Spleen (tissue), 7 donors: ENCODE results near the gene ENPEP.

Experiments
- POLR2A ChIP-seq, 3 donors: fragments of 450-650 bp; IDR thresholded peaks; one replicate each; pipeline ENCODE4 v1.5.1; 2017; ENCODE audit warnings: antibody characterized with exemption in 3 of 3, mild to moderate bottlenecking in 1 of 3
- TF ChIP-seq, protein P1 (sequence below), 11 experiments: fragments of 200-600 bp in 7 of 11; fragments of 450-650 bp in 4 of 11; sonication (generic) in 4 of 11; IDR thresholded peaks in 8 of 11; conservative IDR thresholded peaks in 3 of 11; 1 replicate in 7 of 11; 2 replicates in 4 of 11; pipeline versions ENCODE4 v1.4.0 to v1.8.0; 2016 to 2021; ENCODE audit warnings: antibody characterized with exemption in 11 of 11, inconsistent platforms in 4 of 11, mild to moderate bottlenecking in 1 of 11
- donor health status: DM: no; HTN: no; CAD: no; lungs with moderate emphysema.
- donor health status: DM: no; HTN: no; CAD: no.
- donor health status: DM: no; HTN: no; CAD: no.

DNA sequence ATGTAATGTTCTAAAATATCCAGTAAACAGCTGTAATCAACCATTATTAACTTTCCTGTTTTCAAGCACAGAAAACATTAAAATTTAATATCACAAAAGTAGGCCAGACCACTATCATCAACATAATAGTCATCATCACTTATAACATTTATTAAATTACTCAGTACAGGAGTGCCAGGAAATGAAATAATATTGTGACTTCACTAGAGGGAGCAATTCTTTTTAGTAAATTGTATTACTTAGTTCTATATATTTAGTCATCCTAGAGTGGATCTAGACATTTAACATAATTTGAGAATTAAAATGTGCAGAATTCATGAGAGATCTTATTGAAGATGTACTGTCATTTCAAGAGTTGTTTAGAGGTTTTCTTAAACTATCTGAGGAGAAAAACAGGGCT lies 113.3 kb downstream of the ENPEP start:
- TF ChIP-seq, protein P1, sequence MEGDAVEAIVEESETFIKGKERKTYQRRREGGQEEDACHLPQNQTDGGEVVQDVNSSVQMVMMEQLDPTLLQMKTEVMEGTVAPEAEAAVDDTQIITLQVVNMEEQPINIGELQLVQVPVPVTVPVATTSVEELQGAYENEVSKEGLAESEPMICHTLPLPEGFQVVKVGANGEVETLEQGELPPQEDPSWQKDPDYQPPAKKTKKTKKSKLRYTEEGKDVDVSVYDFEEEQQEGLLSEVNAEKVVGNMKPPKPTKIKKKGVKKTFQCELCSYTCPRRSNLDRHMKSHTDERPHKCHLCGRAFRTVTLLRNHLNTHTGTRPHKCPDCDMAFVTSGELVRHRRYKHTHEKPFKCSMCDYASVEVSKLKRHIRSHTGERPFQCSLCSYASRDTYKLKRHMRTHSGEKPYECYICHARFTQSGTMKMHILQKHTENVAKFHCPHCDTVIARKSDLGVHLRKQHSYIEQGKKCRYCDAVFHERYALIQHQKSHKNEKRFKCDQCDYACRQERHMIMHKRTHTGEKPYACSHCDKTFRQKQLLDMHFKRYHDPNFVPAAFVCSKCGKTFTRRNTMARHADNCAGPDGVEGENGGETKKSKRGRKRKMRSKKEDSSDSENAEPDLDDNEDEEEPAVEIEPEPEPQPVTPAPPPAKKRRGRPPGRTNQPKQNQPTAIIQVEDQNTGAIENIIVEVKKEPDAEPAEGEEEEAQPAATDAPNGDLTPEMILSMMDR (IDR thresholded peaks at IDR 0.05 in 8 of 11, conservative IDR thresholded peaks at IDR 0.05 in 3 of 11), result no peak
- TF ChIP-seq POLR2A (IDR thresholded peaks at IDR 0.05), result no peak
